ENCODE measurements around the gene SRPK2.
"Not testable (repeated sequence)": the region's sequence is repeated elsewhere in the genome, so short reads cannot be mapped to it uniquely, and the experiment has no call there.

SRPK2 gene

GRCh38 chr7:105388356-105389087 lies at the start of gene SRPK2:
SRPK2 (minus strand) TSS chr7:105388921.
- peak; percentile 74 for DNase-seq (ENCODE audit: low read depth, low spot score)

GRCh38 chr7:105438254-105438653 lies 49.5 kb upstream of the SRPK2 start:
- no peak for DNase-seq (ENCODE audit: low read depth, low spot score)

- DNase-seq (ENCODE audit: low read depth, low spot score), result not testable (repeated sequence)
These were observed 48.6 kb upstream of the SRPK2 start for GRCh38 chr7:105437356-105437755.

- peak; percentile 16 for DNase-seq (ENCODE audit: low read depth, low spot score)
These were observed 41.3 kb upstream of the SRPK2 start for GRCh38 chr7:105429746-105430612.

GRCh38 chr7:105426606-105427146 lies 38.0 kb upstream of the SRPK2 start:
- no peak for DNase-seq (ENCODE audit: low read depth, low spot score)

GRCh38 chr7:105423987-105424386 lies 35.3 kb upstream of the SRPK2 start:
- DNase-seq (ENCODE audit: low read depth, low spot score), result no peak

- DNase-seq (ENCODE audit: low read depth, low spot score), result no peak
These were observed 25.2 kb upstream of the SRPK2 start for GRCh38 chr7:105413887-105414437.

GRCh38 chr7:105410774-105411173 lies 22.1 kb upstream of the SRPK2 start:
- not testable (repeated sequence) for DNase-seq (ENCODE audit: low read depth, low spot score)

- not testable (repeated sequence) for DNase-seq (ENCODE audit: low read depth, low spot score)
These were observed 21.1 kb upstream of the SRPK2 start for GRCh38 chr7:105409775-105410174.

GRCh38 chr7:105408791-105409410 lies 20.2 kb upstream of the SRPK2 start:
- no peak for DNase-seq (ENCODE audit: low read depth, low spot score)

GRCh38 chr7:105403128-105403527 lies 14.4 kb upstream of the SRPK2 start:
- no peak for DNase-seq (ENCODE audit: low read depth, low spot score)

- DNase-seq (ENCODE audit: low read depth, low spot score), result no peak
These were observed 13.7 kb upstream of the SRPK2 start for GRCh38 chr7:105402221-105403095.

- no peak for DNase-seq (ENCODE audit: low read depth, low spot score)
These were observed 10.5 kb upstream of the SRPK2 start for GRCh38 chr7:105399043-105399725.

- DNase-seq (ENCODE audit: low read depth, low spot score), result no peak
These were observed 7.8 kb upstream of the SRPK2 start for GRCh38 chr7:105396566-105396965.

- no peak for DNase-seq (ENCODE audit: low read depth, low spot score)
These were observed 2.7 kb upstream of the SRPK2 start for GRCh38 chr7:105391429-105391828.

- DNase-seq (ENCODE audit: low read depth, low spot score), result no peak
These were observed 1.2 kb upstream of the SRPK2 start for GRCh38 chr7:105389889-105390288.

GRCh38 chr7:105389088-105389650 lies 448 bp upstream of the SRPK2 start:
- peak; percentile 57 for DNase-seq (ENCODE audit: low read depth, low spot score)

GRCh38 chr7:105387508-105388355 lies 989 bp downstream of the SRPK2 start:
- DNase-seq (ENCODE audit: low read depth, low spot score), result peak; percentile 77

- DNase-seq (ENCODE audit: low read depth, low spot score), result peak; percentile 11
These were observed 10.8 kb downstream of the SRPK2 start for GRCh38 chr7:105377903-105378302.
